Astrocyte (in vitro differentiated cells and primary cell): Measurements from ENCODE around the gene EGLN1.
"Not testable (repeated sequence)": the region's sequence is repeated elsewhere in the genome, so short reads cannot be mapped to it uniquely, and the experiment has no call there.

Source experiments
- CTCF ChIP-seq: IDR thresholded peaks from 2 replicates; pipeline ENCODE4 v1.5.1; 2011; ENCODE audit warnings: low read depth, mild to moderate bottlenecking, inconsistent platforms, low read length, moderate library complexity; ENCODE audit not compliant: insufficient read depth
- EZH2 ChIP-seq: IDR thresholded peaks from 2 replicates; pipeline ENCODE4 v1.6.1; 2012; ENCODE audit warnings: mild to moderate bottlenecking, low read length, inconsistent platforms; ENCODE audit not compliant: insufficient read depth

- not testable (repeated sequence) for TF ChIP-seq CTCF, EZH2
These were observed 49.4 kb upstream of the EGLN1 start for GRCh38 chr1:231471500-231471899.
